ENCODE data around the gene RNF19B. TPM values are rescaled to one million over a fixed set of nuclear protein-coding genes. Genes with fewer than 3 reads are reported as not detected.

RNF19B gene
- total and polyA plus RNA-seq, 2 of the 13 experiments (the other 11 are each of a cell fraction or from before 2014, with no cell fraction given) = 15.3 to 22.5 TPM

DNA sequence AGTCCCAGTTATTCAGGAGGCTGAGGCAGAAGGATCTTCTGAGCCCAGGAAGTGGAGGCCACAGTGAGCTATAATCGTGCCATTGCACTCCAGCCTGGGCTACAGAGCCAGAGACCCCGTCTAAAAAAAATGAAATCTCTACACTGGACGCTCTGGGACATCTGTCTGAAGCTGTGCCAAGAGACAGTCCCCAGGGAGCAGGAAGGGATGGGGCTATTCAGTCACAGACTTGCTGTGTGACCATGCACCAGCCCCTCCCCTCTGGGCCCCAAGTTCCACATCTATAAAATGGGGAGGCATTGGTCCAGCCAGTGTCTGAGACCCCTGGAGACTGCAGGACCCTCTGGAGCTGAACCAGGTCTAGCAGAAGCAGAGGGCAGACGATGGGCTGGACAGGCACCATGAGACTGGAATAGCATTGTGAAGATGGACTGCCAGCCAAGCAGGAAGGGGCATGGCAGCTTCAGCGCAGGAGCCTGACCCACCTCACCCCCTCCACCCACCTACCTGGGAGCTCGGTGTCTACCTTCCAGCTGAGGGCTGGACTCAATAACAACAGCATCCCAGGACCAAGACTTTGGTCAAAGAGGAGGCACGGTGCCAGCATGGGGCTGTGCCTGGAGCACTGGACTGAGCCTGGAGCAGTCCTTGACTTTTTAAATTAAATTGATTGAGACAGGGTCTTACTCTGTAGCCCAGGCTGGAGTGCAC lies 64.9 kb downstream of the RNF19B start:
- H3K9me3 ChIP-seq (ENCODE audit: low read length) = no peaks in the 10 kb centered on the region
- BruUV-seq (replicated peaks) = no TSS peak
- no peak overlapping the region for H3K4me2 ChIP-seq (ENCODE audit: low read depth, low read length)
- H3K27me3 ChIP-seq (ENCODE audit: control insufficient read depth in 1 of 2, insufficient read depth in 2 of 2, low read length in 2 of 2) = peaks cover 13 to 50% of the 10 kb centered on the region in 2 experiments
- FAIRE-seq = no peak
- ChIA-PET CTCF (ENCODE audit: low intra/inter-chr PET ratio, low total read pairs) (no interaction called here), POLR2A (no interaction called here)
- H2AFZ ChIP-seq (ENCODE audit: low read length) = no peak overlapping the region
- ATAC-seq = no peak
- intact Hi-C loops (cut with micrococcal nuclease; ENCODE audit: unreplicated experiment) = no loop called here
- H3K27ac ChIP-seq (ENCODE audit: extremely low read length, insufficient read depth, low read length) = no peak overlapping the region
- no peaks in the 10 kb centered on the region for H3K4me1 ChIP-seq (ENCODE audit: insufficient read depth, low read length)
- in situ Hi-C loops (cut with HindIII; ENCODE audit: extremely low pct_ligation_motif_present, low pct_unique_long_range_greater_than_20kb) = no loop called here
- WGBS (ENCODE audit: low lambda C conversion rate) = 13% methylated on average over 1 of the region's 7 CpGs
- H3K4me3 ChIP-seq (replicated peaks in 1 of 3; ENCODE audit: insufficient read depth in 1 of 3, low read depth in 2 of 3, low read length in 3 of 3) = no peak overlapping the region
- H3K79me2 ChIP-seq (ENCODE audit: insufficient read depth, low read length) = no peaks in the 10 kb centered on the region
- no peaks in the 10 kb centered on the region for H3K36me3 ChIP-seq (replicated peaks in 1 of 2; ENCODE audit: control insufficient read depth in 1 of 2, insufficient read depth in 2 of 2, low read length in 2 of 2)
- H4K20me1 ChIP-seq (ENCODE audit: insufficient read depth, low read length) = 0 out of 2 replicates have a peak, but pooled peaks cover 2% of the 10 kb centered on the region
- DNase-seq (ENCODE audit: low spot score) = no peak
- H3K9ac ChIP-seq (ENCODE audit: insufficient read depth, low read depth, low read length) = no peak overlapping the region
- TF ChIP-seq ZSCAN20 (CRISPR knock-in tag; IDR thresholded peaks at IDR 0.05; ENCODE audit: borderline replicate concordance) = no peak
- no peak for TF ChIP-seq ZNF275 (CRISPR knock-in tag; IDR thresholded peaks at IDR 0.05; ENCODE audit: borderline replicate concordance)
- TF ChIP-seq, protein P1, sequence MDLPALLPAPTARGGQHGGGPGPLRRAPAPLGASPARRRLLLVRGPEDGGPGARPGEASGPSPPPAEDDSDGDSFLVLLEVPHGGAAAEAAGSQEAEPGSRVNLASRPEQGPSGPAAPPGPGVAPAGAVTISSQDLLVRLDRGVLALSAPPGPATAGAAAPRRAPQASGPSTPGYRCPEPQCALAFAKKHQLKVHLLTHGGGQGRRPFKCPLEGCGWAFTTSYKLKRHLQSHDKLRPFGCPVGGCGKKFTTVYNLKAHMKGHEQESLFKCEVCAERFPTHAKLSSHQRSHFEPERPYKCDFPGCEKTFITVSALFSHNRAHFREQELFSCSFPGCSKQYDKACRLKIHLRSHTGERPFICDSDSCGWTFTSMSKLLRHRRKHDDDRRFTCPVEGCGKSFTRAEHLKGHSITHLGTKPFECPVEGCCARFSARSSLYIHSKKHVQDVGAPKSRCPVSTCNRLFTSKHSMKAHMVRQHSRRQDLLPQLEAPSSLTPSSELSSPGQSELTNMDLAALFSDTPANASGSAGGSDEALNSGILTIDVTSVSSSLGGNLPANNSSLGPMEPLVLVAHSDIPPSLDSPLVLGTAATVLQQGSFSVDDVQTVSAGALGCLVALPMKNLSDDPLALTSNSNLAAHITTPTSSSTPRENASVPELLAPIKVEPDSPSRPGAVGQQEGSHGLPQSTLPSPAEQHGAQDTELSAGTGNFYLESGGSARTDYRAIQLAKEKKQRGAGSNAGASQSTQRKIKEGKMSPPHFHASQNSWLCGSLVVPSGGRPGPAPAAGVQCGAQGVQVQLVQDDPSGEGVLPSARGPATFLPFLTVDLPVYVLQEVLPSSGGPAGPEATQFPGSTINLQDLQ (CRISPR knock-in tag; IDR thresholded peaks at IDR 0.05) = no peak
- TF ChIP-seq, protein P2, sequence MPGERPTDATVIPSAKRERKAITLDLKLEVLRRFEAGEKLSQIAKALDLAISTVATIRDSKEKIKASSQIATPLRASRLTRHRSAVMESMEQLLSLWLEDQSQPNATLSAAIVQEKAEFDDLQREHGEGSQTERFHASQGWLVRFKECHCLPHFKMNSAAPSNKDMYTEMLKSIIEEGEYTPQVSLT (CRISPR knock-in tag; IDR thresholded peaks at IDR 0.05; ENCODE audit: borderline replicate concordance, low read depth) = no peak
- no peak for TF ChIP-seq FOXO1 (CRISPR knock-in tag; IDR thresholded peaks at IDR 0.05)
- TF ChIP-seq ZNF451 (CRISPR knock-in tag; IDR thresholded peaks at IDR 0.05) = no peak
- TF ChIP-seq, protein P3, sequence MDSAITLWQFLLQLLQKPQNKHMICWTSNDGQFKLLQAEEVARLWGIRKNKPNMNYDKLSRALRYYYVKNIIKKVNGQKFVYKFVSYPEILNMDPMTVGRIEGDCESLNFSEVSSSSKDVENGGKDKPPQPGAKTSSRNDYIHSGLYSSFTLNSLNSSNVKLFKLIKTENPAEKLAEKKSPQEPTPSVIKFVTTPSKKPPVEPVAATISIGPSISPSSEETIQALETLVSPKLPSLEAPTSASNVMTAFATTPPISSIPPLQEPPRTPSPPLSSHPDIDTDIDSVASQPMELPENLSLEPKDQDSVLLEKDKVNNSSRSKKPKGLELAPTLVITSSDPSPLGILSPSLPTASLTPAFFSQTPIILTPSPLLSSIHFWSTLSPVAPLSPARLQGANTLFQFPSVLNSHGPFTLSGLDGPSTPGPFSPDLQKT (CRISPR knock-in tag; IDR thresholded peaks at IDR 0.05; ENCODE audit: borderline replicate concordance) = no peak
- no peak for TF ChIP-seq ATF7 (IDR thresholded peaks at IDR 0.05)
- no peak for TF ChIP-seq ATF7 (CRISPR knock-in tag; IDR thresholded peaks at IDR 0.05)
- TF ChIP-seq SP4 (CRISPR knock-in tag; IDR thresholded peaks at IDR 0.05) = no peak
- no peak for TF ChIP-seq ZKSCAN5 (CRISPR knock-in tag; IDR thresholded peaks at IDR 0.05)
- TF ChIP-seq, protein P4, sequence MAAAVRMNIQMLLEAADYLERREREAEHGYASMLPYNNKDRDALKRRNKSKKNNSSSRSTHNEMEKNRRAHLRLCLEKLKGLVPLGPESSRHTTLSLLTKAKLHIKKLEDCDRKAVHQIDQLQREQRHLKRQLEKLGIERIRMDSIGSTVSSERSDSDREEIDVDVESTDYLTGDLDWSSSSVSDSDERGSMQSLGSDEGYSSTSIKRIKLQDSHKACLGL (CRISPR knock-in tag; IDR thresholded peaks at IDR 0.05) = no peak
- no peak for TF ChIP-seq NFYB (CRISPR knock-in tag; IDR thresholded peaks at IDR 0.05)
- TF ChIP-seq, protein P5, sequence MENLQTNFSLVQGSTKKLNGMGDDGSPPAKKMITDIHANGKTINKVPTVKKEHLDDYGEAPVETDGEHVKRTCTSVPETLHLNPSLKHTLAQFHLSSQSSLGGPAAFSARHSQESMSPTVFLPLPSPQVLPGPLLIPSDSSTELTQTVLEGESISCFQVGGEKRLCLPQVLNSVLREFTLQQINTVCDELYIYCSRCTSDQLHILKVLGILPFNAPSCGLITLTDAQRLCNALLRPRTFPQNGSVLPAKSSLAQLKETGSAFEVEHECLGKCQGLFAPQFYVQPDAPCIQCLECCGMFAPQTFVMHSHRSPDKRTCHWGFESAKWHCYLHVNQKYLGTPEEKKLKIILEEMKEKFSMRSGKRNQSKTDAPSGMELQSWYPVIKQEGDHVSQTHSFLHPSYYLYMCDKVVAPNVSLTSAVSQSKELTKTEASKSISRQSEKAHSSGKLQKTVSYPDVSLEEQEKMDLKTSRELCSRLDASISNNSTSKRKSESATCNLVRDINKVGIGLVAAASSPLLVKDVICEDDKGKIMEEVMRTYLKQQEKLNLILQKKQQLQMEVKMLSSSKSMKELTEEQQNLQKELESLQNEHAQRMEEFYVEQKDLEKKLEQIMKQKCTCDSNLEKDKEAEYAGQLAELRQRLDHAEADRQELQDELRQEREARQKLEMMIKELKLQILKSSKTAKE (CRISPR knock-in tag; IDR thresholded peaks at IDR 0.05; ENCODE audit: borderline replicate concordance) = no peak
- no peak for TF ChIP-seq NKX3-1 (CRISPR knock-in tag; IDR thresholded peaks at IDR 0.05)
